Measurements from ENCODE around the gene PUSL1.

DNA sequence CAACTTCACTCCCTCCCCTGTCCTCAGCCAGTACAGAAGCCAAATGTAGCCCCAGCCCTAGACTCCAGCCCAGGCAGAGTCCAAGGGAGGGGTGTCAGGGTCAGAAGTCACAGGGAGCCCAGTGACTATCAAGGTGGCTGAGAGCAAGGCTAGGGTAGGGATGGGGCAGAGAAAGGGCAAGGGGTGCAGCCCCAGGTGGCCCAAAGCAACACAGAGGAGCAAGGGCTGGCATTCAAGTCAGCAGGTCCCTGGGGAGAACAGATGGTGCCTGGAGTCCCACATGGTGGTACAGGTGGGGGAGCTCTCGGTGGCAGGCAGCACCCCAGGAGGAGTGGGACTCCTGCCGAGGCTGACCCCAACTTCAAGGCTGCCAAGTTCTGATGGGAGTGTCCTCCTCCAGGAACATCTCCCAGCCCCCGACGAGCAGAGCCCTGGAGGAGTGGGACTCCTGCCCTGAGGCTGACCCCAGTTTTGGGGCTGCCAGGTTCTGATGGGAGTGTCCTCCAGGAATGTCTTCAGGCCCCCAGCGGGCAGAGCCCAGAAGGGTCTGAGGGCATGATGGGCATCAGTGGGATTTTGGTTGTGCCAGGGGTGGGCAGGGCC lies 44.5 kb downstream of the PUSL1 start:
- TF ChIP-seq, protein P1, sequence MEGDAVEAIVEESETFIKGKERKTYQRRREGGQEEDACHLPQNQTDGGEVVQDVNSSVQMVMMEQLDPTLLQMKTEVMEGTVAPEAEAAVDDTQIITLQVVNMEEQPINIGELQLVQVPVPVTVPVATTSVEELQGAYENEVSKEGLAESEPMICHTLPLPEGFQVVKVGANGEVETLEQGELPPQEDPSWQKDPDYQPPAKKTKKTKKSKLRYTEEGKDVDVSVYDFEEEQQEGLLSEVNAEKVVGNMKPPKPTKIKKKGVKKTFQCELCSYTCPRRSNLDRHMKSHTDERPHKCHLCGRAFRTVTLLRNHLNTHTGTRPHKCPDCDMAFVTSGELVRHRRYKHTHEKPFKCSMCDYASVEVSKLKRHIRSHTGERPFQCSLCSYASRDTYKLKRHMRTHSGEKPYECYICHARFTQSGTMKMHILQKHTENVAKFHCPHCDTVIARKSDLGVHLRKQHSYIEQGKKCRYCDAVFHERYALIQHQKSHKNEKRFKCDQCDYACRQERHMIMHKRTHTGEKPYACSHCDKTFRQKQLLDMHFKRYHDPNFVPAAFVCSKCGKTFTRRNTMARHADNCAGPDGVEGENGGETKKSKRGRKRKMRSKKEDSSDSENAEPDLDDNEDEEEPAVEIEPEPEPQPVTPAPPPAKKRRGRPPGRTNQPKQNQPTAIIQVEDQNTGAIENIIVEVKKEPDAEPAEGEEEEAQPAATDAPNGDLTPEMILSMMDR (IDR thresholded peaks at IDR 0.05 in 4 of 5, conservative IDR thresholded peaks at IDR 0.05 in 1 of 5) = no peak
- no peak for TF ChIP-seq POLR2A (IDR thresholded peaks at IDR 0.05)
